Astrocyte (in vitro differentiated cells and primary cell): Measurements from ENCODE around the gene KRTAP5-1. TPM values are rescaled to one million over a fixed set of nuclear protein-coding genes. Genes with fewer than 3 reads are reported as not detected.

Source experiments
- DNase-seq: peaks from one replicate; pipeline ENCODE4 v3.0.0-alpha.2; 2010; ENCODE audit warnings: low read depth
- FAIRE-seq: peaks from 2 replicates; lab custom pipeline; 2011; peaks lifted over from hg19 to GRCh38; lab: Jason Lieb, UNC
- H2AFZ ChIP-seq: 2 replicates; pipeline ENCODE4 v1.6.0; 2012; ENCODE audit warnings: low read depth, low read length, inconsistent platforms
- H3K27ac ChIP-seq: 2 replicates; pipeline ENCODE4 v1.5.1; 2011; ENCODE audit warnings: low read depth, low read length, inconsistent platforms
- H3K27me3 ChIP-seq: 2 replicates; pipeline ENCODE4 v1.6.0; 2011; ENCODE audit warnings: low read length, inconsistent platforms; ENCODE audit not compliant: insufficient read depth
- H3K36me3 ChIP-seq: 2 replicates; pipeline ENCODE4 v1.5.1; 2011; ENCODE audit warnings: low read length, inconsistent platforms; ENCODE audit not compliant: insufficient read depth
- H3K4me1 ChIP-seq: 2 replicates; pipeline ENCODE4 v1.5.1; 2011; ENCODE audit warnings: low read length, inconsistent platforms; ENCODE audit not compliant: insufficient read depth
- H3K4me2 ChIP-seq: 2 replicates; pipeline ENCODE4 v1.6.0; 2012; ENCODE audit warnings: low read length, inconsistent platforms
- H3K4me3 ChIP-seq: 2 replicates; pipeline ENCODE4 v1.5.1; 2011; ENCODE audit warnings: low read depth, mild to moderate bottlenecking, low read length, inconsistent platforms; ENCODE audit not compliant: insufficient read depth
- H3K79me2 ChIP-seq: 2 replicates; pipeline ENCODE4 v1.6.0; 2012; ENCODE audit warnings: mild to moderate bottlenecking, low read length, inconsistent platforms; ENCODE audit not compliant: insufficient read depth
- H3K9ac ChIP-seq: 2 replicates; pipeline ENCODE4 v1.6.0; 2012; ENCODE audit warnings: mild to moderate bottlenecking, low read length, inconsistent platforms
- H3K9me3 ChIP-seq: 2 replicates; pipeline ENCODE4 v1.5.1; 2012; ENCODE audit warnings: low read depth, mild to moderate bottlenecking, low read length, inconsistent platforms; ENCODE audit not compliant: insufficient read depth
- H4K20me1 ChIP-seq: 2 replicates; pipeline ENCODE4 v1.6.0; 2012; ENCODE audit warnings: low read length, inconsistent platforms; ENCODE audit not compliant: insufficient read depth
- H3K27ac Mint-ChIP-seq: one replicate; pipeline ENCODE4 v1.8.0; 2021; ENCODE audit warnings: mild to moderate bottlenecking, mixed read lengths; ENCODE audit not compliant: unreplicated experiment
- H3K27me3 Mint-ChIP-seq: one replicate; pipeline ENCODE4 v1.8.0; 2021; ENCODE audit warnings: low read depth, mixed read lengths; ENCODE audit not compliant: unreplicated experiment
- H3K36me3 Mint-ChIP-seq: one replicate; pipeline ENCODE4 v1.8.0; 2021; ENCODE audit warnings: low read depth, mixed read lengths; ENCODE audit not compliant: unreplicated experiment
- H3K4me1 Mint-ChIP-seq: one replicate; pipeline ENCODE4 v1.8.0; 2021; ENCODE audit warnings: low read depth, mixed read lengths; ENCODE audit not compliant: unreplicated experiment
- H3K4me3 Mint-ChIP-seq: one replicate; pipeline ENCODE4 v1.8.0; 2021; ENCODE audit warnings: mild to moderate bottlenecking, moderate library complexity, mixed read lengths; ENCODE audit not compliant: unreplicated experiment
- H3K9me3 Mint-ChIP-seq: one replicate; pipeline ENCODE4 v1.8.0; 2021; ENCODE audit warnings: mild to moderate bottlenecking, mixed read lengths; ENCODE audit not compliant: unreplicated experiment
- EZH2 ChIP-seq: IDR thresholded peaks from 2 replicates; pipeline ENCODE4 v1.6.1; 2012; ENCODE audit warnings: mild to moderate bottlenecking, low read length, inconsistent platforms; ENCODE audit not compliant: insufficient read depth
- total RNA-seq: library from RNA; stranded (reverse); gene quantifications from 2 replicates; pipeline ENCODE4 v1.2.1, GENCODE V29; 2021
- TF ChIP-seq, protein P1 (sequence below): IDR thresholded peaks from 2 replicates; pipeline ENCODE4 v1.5.1; 2011; ENCODE audit warnings: low read depth, mild to moderate bottlenecking, inconsistent platforms, low read length, moderate library complexity; ENCODE audit not compliant: insufficient read depth

KRTAP5-1 gene
- total RNA-seq, 1 donor from 2014 or later: not detected

DNA sequence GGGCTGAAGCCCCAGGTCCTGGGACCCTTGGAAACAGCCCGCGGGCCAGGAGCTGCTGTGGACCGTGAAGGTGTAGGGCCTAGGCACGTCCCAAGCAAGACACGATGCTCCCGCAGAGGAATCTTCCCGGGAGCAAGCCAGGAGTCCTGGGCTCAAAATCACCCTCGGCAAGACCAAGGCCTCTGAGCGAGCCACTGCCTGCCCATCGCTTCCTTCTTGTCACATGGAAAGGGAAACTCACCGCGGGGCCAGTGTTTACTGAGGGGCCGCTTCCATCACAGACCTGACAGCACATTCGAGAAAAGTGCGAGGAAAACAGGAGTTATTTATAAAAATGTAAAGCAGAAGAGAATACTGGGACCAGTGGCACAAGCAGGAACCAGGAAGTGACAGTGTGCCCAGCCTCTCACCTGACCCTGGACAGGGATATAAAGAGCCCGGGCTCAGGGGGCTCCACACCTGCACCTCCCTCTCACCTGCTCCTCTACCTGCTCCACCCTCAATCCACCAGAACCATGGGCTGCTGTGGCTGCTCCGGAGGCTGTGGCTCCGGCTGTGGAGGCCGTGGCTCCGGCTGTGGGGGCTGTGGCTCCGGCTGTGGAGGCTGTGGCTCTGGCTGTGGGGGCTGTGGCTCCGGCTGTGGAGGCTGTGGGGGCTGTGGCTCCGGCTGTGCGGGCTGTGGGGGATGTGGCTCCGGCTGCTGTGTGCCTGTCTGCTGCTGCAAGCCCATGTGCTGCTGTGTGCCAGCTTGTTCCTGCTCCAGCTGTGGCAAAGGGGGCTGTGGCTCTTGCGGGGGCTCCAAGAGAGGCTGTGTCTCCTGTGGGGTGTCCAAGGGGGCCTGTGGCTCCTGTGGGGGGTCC, 44.5 kb upstream of the KRTAP5-1 start, which contains the start of gene KRTAP5-5:
Gene KRTAP5-5, plus strand, starts transcription at position 450 of the 860 bp plus-strand sequence. Its CDS starts 66 bp downstream, at position 516.
- FAIRE-seq (no peak), DNase-seq (no peak)
- H3K9me3 Mint-ChIP-seq: no peaks in the 10 kb centered on the region
- Histone ChIP-seq H3K9me3 (no peaks in the 10 kb centered on the region), H4K20me1 (no peaks in the 10 kb centered on the region), H3K27me3 (peaks cover 50% of the 10 kb centered on the region), H3K4me3 (no peak within 1 kb of the TSS), H3K4me1 (no peaks in the 10 kb centered on the region), H3K9ac (no peak within 1 kb of the TSS), H3K4me2 (no peak within 1 kb of the TSS), H2AFZ (no peak within 1 kb of the TSS), H3K36me3 (no peaks in the 10 kb centered on the region), H3K79me2 (no peaks in the 10 kb centered on the region), H3K27ac (no peak within 1 kb of the TSS)
- peaks cover 76% of the 10 kb centered on the region for H3K27me3 Mint-ChIP-seq
- no peak within 1 kb of the TSS for H3K27ac Mint-ChIP-seq
- no peak for TF ChIP-seq EZH2
- TF ChIP-seq, protein P1, sequence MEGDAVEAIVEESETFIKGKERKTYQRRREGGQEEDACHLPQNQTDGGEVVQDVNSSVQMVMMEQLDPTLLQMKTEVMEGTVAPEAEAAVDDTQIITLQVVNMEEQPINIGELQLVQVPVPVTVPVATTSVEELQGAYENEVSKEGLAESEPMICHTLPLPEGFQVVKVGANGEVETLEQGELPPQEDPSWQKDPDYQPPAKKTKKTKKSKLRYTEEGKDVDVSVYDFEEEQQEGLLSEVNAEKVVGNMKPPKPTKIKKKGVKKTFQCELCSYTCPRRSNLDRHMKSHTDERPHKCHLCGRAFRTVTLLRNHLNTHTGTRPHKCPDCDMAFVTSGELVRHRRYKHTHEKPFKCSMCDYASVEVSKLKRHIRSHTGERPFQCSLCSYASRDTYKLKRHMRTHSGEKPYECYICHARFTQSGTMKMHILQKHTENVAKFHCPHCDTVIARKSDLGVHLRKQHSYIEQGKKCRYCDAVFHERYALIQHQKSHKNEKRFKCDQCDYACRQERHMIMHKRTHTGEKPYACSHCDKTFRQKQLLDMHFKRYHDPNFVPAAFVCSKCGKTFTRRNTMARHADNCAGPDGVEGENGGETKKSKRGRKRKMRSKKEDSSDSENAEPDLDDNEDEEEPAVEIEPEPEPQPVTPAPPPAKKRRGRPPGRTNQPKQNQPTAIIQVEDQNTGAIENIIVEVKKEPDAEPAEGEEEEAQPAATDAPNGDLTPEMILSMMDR: no peak
- H3K4me3 Mint-ChIP-seq: no peak within 1 kb of the TSS
- H3K36me3 Mint-ChIP-seq: no peaks in the 10 kb centered on the region
- peaks cover 9% of the 10 kb centered on the region for H3K4me1 Mint-ChIP-seq

DNA sequence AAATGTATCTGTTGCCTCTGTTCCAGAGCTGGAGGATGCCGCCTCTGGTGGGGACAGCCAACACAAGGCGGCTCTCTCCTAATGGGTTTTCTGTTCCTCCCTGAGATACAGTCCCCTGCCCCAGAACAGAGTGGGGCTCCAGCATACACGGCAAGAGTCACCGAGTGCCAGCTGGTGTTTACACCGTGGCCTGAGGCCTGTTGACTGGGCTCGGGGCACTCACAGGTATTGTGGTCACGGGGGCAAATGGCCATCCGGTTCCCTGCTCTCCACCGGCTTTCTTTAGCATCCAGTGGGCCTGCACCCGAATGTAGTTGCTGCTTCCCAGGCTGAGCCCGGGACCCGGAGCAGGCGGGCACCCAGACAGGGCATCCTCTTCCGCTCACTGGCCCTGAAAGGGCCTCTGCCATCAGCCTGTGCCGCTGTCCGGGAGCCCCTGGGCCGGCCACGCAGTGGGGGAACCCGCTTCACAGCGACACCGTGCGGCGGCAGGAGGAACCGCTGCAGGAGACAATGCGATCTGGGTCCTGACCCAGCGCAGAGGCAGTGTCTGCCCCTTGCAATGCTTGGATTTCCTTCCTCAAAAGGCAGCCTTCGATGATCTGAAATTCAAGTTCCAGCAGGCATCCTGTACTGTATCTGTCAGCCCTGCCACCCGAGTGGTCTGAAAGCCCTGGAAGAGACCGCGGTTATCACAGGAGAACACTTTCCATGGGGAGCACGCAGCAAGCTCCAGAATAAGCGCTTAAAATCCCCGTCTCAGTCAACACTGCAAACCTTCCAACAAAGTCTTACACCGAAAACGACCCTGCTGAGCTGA, 43.6 kb upstream of the KRTAP5-1 start:
- Histone ChIP-seq H4K20me1 (no peaks in the 10 kb centered on the region), H3K27me3 (peaks cover 50% of the 10 kb centered on the region), H3K79me2 (no peaks in the 10 kb centered on the region), H3K36me3 (no peaks in the 10 kb centered on the region), H3K4me1 (no peaks in the 10 kb centered on the region), H3K9me3 (no peaks in the 10 kb centered on the region), H2AFZ (no peak overlapping the region), H3K4me3 (no peak overlapping the region), H3K27ac (no peak overlapping the region), H3K9ac (no peak overlapping the region), H3K4me2 (no peak overlapping the region)
- DNase-seq (peak; percentile 3), FAIRE-seq (no peak)
- Mint-ChIP-seq H3K27ac (no peak overlapping the region), H3K27me3 (peaks cover 75% of the 10 kb centered on the region), H3K9me3 (no peaks in the 10 kb centered on the region), H3K36me3 (no peaks in the 10 kb centered on the region), H3K4me1 (peaks cover 9% of the 10 kb centered on the region), H3K4me3 (no peak overlapping the region)
- TF ChIP-seq EZH2: no peak
- TF ChIP-seq, protein P1: peak; percentile 75
